ENCODE measurements around the gene CD68. TPM values are rescaled to one million over a fixed set of nuclear protein-coding genes. Genes with fewer than 3 reads are reported as not detected.

CD68 gene
- total RNA-seq, 1 donor from 2014 or later = 40.0 TPM

DNA sequence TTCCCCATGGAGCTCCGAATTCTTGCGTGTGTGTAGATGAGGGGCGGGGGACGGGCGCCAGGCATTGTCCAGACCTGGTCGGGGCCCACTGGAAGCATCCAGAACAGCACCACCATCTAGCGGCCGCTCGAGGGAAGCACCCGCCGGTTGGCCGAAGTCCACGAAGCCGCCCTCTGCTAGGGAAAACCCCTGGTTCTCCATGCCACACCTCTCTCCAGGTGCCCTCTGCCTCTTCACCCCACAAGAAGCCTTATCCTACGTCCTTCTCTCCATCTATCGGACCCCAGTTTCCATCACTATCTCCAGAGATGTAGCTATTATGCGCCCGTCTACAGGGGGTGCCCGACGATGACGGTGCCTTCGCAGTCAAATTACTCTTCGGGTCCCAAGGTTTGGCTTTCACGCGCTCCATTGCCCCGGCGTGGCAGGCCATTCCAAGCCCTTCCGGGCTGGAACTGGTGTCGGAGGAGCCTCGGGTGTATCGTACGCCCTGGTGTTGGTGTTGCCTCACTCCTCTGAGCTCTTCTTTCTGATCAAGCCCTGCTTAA, 18.3 kb upstream of the CD68 start:
- Histone ChIP-seq H3K36me3 (peaks cover 0 to 29% of the 10 kb centered on the region in 2 donors), H3K9me3 (no peaks in the 10 kb centered on the region), H3K27ac (peak overlapping the region; percentile 88), H3K4me3 (peak overlapping the region; percentile 70 to 82), H3K4me1 (peaks cover 70% of the 10 kb centered on the region), H3K27me3 (no peaks in the 10 kb centered on the region)
- intact Hi-C loops (cut with DNase I) = loop anchor here (5.0 to 10.0 kb wide), 3 partner anchors 44 to 306 kb away; partner anchors contain the start of genes CTDNEP1, ELP5, KCTD11 and TMEM95
- DNase-seq (ENCODE audit: extremely low spot score in 2 of 2) = peak in 1 of 2 donors; percentile 92
- TF ChIP-seq, protein P1, sequence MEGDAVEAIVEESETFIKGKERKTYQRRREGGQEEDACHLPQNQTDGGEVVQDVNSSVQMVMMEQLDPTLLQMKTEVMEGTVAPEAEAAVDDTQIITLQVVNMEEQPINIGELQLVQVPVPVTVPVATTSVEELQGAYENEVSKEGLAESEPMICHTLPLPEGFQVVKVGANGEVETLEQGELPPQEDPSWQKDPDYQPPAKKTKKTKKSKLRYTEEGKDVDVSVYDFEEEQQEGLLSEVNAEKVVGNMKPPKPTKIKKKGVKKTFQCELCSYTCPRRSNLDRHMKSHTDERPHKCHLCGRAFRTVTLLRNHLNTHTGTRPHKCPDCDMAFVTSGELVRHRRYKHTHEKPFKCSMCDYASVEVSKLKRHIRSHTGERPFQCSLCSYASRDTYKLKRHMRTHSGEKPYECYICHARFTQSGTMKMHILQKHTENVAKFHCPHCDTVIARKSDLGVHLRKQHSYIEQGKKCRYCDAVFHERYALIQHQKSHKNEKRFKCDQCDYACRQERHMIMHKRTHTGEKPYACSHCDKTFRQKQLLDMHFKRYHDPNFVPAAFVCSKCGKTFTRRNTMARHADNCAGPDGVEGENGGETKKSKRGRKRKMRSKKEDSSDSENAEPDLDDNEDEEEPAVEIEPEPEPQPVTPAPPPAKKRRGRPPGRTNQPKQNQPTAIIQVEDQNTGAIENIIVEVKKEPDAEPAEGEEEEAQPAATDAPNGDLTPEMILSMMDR (IDR thresholded peaks at IDR 0.05) = peak; percentile 64 to 90 (median 89)
- TF ChIP-seq POLR2AphosphoS5 (IDR thresholded peaks at IDR 0.05; ENCODE audit: insufficient read depth in 1 of 2, low read depth in 1 of 2) (peak in 1 of 2 donors; percentile 68), POLR2A (IDR thresholded peaks at IDR 0.05) (no peak)

DNA sequence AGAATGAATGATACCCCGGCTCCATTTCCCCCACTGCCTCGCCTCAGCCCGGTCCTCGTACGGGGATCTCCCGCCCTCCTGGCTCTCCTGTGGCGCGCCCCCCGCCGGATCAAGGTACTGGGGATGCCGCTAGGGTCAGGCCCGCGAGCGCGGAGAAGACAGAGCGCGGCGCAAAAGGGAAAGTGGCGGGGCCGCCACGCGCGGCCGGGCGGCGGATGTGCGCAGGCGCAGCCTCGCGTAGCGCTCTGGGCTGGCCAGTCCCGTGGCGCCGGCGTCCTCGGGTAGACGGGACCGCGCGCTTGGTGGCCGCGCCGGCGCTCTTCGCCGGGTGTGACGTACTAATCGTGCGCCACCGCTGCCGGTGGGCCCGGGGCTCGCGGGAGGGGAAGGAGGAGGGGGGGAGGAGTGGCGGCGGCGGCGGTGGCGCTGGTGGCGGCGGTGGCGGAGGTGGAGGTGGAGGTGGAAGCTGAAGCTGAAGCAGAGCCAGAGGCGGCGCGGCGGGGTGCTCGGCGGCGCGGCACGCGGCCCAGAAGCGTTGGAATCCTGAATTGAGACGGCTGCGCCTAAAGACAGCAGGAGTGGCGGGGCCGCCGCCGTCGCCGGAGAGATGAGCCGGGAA, 17.7 kb upstream of the CD68 start, which contains the start of gene SENP3:
SENP3 (plus strand) TSS at position 331 of the 619 bp plus-strand sequence. CDS start 1,158 bp downstream, outside the sequence.
- peak in 1 of 2 donors; percentile 86 for DNase-seq (ENCODE audit: extremely low spot score in 2 of 2)
- intact Hi-C loops (cut with DNase I) = loop anchor here (5.0 to 10.0 kb wide), 3 partner anchors 44 to 307 kb away; partner anchors contain the start of genes CTDNEP1, ELP5, KCTD11 and TMEM95
- H3K36me3 ChIP-seq = peaks cover 0 to 35% of the 10 kb centered on the region in 2 donors

DNA sequence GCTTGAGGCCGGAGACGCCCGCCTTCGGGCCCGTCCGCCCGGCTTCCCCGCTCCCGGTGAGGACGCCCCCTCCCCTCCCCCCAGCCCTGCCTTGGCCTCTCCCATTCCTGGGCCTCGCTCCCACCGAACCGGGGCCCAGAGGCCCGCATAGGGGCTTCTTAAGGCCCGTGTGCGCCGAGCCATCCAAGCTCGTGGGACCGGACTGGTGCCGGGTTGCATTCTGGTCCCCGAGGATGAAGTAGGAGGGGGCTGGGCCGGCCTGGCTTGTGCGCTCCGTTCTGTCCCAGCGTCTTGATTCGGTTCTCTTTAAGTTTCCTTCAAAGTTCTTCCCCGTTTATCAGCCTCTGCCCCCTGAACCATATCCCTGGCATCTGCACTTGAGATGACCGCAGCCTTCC, 17.2 kb upstream of the CD68 start:
- TF ChIP-seq POLR2A (IDR thresholded peaks at IDR 0.05) (no peak), POLR2AphosphoS5 (IDR thresholded peaks at IDR 0.05; ENCODE audit: insufficient read depth in 1 of 2, low read depth in 1 of 2) (no peak)
- TF ChIP-seq, protein P1 (IDR thresholded peaks at IDR 0.05) = no peak
- Histone ChIP-seq H3K36me3 (peaks cover 0 to 38% of the 10 kb centered on the region in 2 donors), H3K9me3 (no peaks in the 10 kb centered on the region), H3K27ac (peak overlapping the region; percentile 88), H3K27me3 (no peaks in the 10 kb centered on the region), H3K4me3 (peak overlapping the region; percentile 70 to 82), H3K4me1 (peaks cover 67% of the 10 kb centered on the region)
- DNase-seq (ENCODE audit: extremely low spot score in 2 of 2) = peak in 1 of 2 donors; percentile 87
- intact Hi-C loops (cut with DNase I) = loop anchor here (5.0 to 10.0 kb wide), 3 partner anchors 45 to 307 kb away; partner anchors contain the start of genes CTDNEP1, ELP5, KCTD11 and TMEM95

More for the DNA sequence above, 17.7 kb upstream of the CD68 start, which contains the start of gene SENP3:
- H3K27ac ChIP-seq = peak within 1 kb of the TSS; percentile 88
- peaks cover 70% of the 10 kb centered on the region for H3K4me1 ChIP-seq
- no peaks in the 10 kb centered on the region for H3K9me3 ChIP-seq
- no peaks in the 10 kb centered on the region for H3K27me3 ChIP-seq
- peak within 1 kb of the TSS; percentile 70 to 82 for H3K4me3 ChIP-seq
- peak in 1 of 2 donors; percentile 40 for TF ChIP-seq POLR2A (IDR thresholded peaks at IDR 0.05)
- TF ChIP-seq, protein P1 (IDR thresholded peaks at IDR 0.05) = no peak
- TF ChIP-seq POLR2AphosphoS5 (IDR thresholded peaks at IDR 0.05; ENCODE audit: insufficient read depth in 1 of 2, low read depth in 1 of 2) = peak; percentile 52 to 79

DNA sequence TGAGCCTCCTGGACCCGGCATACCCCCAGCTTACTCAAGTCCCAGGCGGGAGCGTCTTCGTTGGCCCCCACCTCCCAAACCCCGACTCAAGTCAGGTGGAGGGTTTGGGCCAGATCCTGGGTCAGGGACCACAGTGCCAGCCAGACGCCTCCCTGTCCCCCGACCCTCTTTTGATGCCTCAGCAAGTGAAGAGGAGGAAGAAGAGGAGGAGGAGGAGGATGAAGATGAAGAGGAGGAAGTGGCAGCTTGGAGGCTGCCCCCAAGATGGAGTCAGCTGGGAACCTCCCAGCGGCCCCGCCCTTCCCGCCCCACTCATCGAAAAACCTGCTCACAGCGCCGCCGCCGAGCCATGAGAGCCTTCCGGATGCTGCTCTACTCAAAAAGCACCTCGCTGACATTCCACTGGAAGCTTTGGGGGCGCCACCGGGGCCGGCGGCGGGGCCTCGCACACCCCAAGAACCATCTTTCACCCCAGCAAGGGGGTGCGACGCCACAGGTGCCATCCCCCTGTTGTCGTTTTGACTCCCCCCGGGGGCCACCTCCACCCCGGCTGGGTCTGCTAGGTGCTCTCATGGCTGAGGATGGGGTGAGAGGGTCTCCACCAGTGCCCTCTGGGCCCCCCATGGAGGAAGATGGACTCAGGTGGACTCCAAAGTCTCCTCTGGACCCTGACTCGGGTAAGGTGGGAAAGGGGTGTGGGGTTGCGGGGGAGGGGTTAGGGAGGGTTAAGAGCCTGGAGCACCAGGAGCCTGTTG, 16.1 kb upstream of the CD68 start:
- Histone ChIP-seq H3K4me3 (peak overlapping the region in 1 of 2 donors; percentile 7), H3K36me3 (peaks cover 0 to 40% of the 10 kb centered on the region in 2 donors), H3K9me3 (no peaks in the 10 kb centered on the region), H3K27ac (no peak overlapping the region), H3K4me1 (peaks cover 56% of the 10 kb centered on the region), H3K27me3 (no peaks in the 10 kb centered on the region)
- peak in 1 of 2 donors; percentile 82 for DNase-seq (ENCODE audit: extremely low spot score in 2 of 2)
- TF ChIP-seq POLR2A (IDR thresholded peaks at IDR 0.05) = no peak
- TF ChIP-seq, protein P1 (IDR thresholded peaks at IDR 0.05) = no peak
- TF ChIP-seq POLR2AphosphoS5 (IDR thresholded peaks at IDR 0.05; ENCODE audit: insufficient read depth in 1 of 2, low read depth in 1 of 2) = no peak
- intact Hi-C loops (cut with DNase I) = loop anchor here (5.0 to 10.0 kb wide), 3 partner anchors 46 to 308 kb away; partner anchors contain the start of genes CTDNEP1, ELP5, KCTD11 and TMEM95
